HFF-Myc (cell line): ENCODE measurements around the gene NRROS.

ENCODE experiments used
- DNase-seq: peaks from one replicate; pipeline ENCODE4 v3.0.0-alpha.2; 2011; ENCODE audit warnings: low read depth; ENCODE audit errors: extremely low read depth
- H3K4me3 ChIP-seq: replicated peaks from 2 replicates; pipeline ENCODE4 v1.5.1; 2011; ENCODE audit warnings: low read depth, mild to moderate bottlenecking, control low read depth, low read length
- CTCF ChIP-seq: IDR thresholded peaks from 2 replicates; pipeline ENCODE4 v1.5.1; 2012; ENCODE audit warnings: mild to moderate bottlenecking, low read depth, low read length, control low read depth; ENCODE audit errors: missing control alignments

Gene NRROS

GRCh38 chr3:196639483-196640296 is at the start of gene NRROS:
Gene NRROS (plus strand): TSS chr3:196639694. CDS start chr3:196654540, 14,846 bp downstream.
- no peak for TF ChIP-seq CTCF
- H3K4me3 ChIP-seq, result peak within 1 kb of the TSS; percentile 51
- no peak for DNase-seq

- TF ChIP-seq CTCF, result no peak
- H3K4me3 ChIP-seq, result no peak overlapping the region
- DNase-seq, result no peak
These were observed 49.2 kb upstream of the NRROS start for GRCh38 chr3:196590279-196590678.

- no peak for TF ChIP-seq CTCF
- no peak for DNase-seq
- H3K4me3 ChIP-seq, result no peak overlapping the region
These were observed 43.1 kb upstream of the NRROS start for GRCh38 chr3:196596355-196596754.

GRCh38 chr3:196597971-196598733 is 41.3 kb upstream of the NRROS start:
- peak; percentile 1 for DNase-seq
- H3K4me3 ChIP-seq, result peak overlapping the region; percentile 38

- TF ChIP-seq CTCF, result no peak
- DNase-seq, result no peak
- no peak overlapping the region for H3K4me3 ChIP-seq
These were observed 39.8 kb upstream of the NRROS start for GRCh38 chr3:196599734-196600128.

GRCh38 chr3:196600359-196600758 is 39.1 kb upstream of the NRROS start:
- TF ChIP-seq CTCF, result no peak
- no peak overlapping the region for H3K4me3 ChIP-seq
- DNase-seq, result no peak

- DNase-seq, result no peak
- H3K4me3 ChIP-seq, result no peak overlapping the region
- TF ChIP-seq CTCF, result no peak
These were observed 36.8 kb upstream of the NRROS start for GRCh38 chr3:196602673-196603072.
